ENCODE data around the gene CDK19. TPM values are rescaled to one million over a fixed set of nuclear protein-coding genes. Genes with fewer than 3 reads are reported as not detected.

The CDK19 gene
- total and polyA plus RNA-seq, 2 of the 13 experiments (the other 11 are each of a cell fraction or from before 2014, with no cell fraction given) = 13.4 to 27.0 TPM

- TF ChIP-seq HNF4A (CRISPR knock-in tag; IDR thresholded peaks at IDR 0.05) (peak; percentile 16; the same call in 1 of the 2 replicates), BCL6 (CRISPR knock-in tag; IDR thresholded peaks at IDR 0.05) (0 out of 2 replicates have a peak, but pooled peaks have one; percentile 22), ZMYM3 (CRISPR knock-in tag; IDR thresholded peaks at IDR 0.05) (peak; percentile 40; the same call in 1 of the 2 replicates), PAXIP1 (CRISPR knock-in tag; conservative IDR thresholded peaks at IDR 0.05) (peak; percentile 33; the same call in 1 of the 2 replicates), POLR2G (IDR thresholded peaks at IDR 0.05; ENCODE audit: low read depth, low read length) (no peak), NFE2 (CRISPR knock-in tag; IDR thresholded peaks at IDR 0.05) (no peak), MEF2D (CRISPR knock-in tag; IDR thresholded peaks at IDR 0.05) (peak; percentile 71), HOXA5 (CRISPR knock-in tag; IDR thresholded peaks at IDR 0.05) (no peak)
These were observed 143.8 kb downstream of the CDK19 start (continued) for GRCh38 chr6:110671447-110671846.

GRCh38 chr6:110665600-110665999 is 149.7 kb downstream of the CDK19 start:
- no peak overlapping the region for H3K4me3 ChIP-seq (replicated peaks in 1 of 3; ENCODE audit: insufficient read depth in 1 of 3, low read depth in 2 of 3, low read length in 3 of 3)
- no peaks in the 10 kb centered on the region for H4K20me1 ChIP-seq (ENCODE audit: insufficient read depth, low read length)
- no peaks in the 10 kb centered on the region for H3K9me3 ChIP-seq (ENCODE audit: low read length)
- peaks cover 4% of the 10 kb centered on the region; the same call in 1 of the 2 replicates for H3K4me1 ChIP-seq (ENCODE audit: insufficient read depth, low read length)
- no peaks in the 10 kb centered on the region for H3K27me3 ChIP-seq (ENCODE audit: control insufficient read depth in 1 of 2, insufficient read depth in 2 of 2, low read length in 2 of 2)
- no TSS peak for BruUV-seq (replicated peaks)
- H3K9ac ChIP-seq (ENCODE audit: insufficient read depth, low read depth, low read length) = no peak overlapping the region
- ATAC-seq (no peak), DNase-seq (ENCODE audit: low spot score) (no peak), FAIRE-seq (no peak)
- CTCF ChIA-PET (ENCODE audit: low intra/inter-chr PET ratio, low total read pairs) = no interaction called here
- 98% methylated on average over 7 of the region's 7 CpGs for WGBS (ENCODE audit: low lambda C conversion rate)
- no peak overlapping the region for H2AFZ ChIP-seq (ENCODE audit: low read length)
- H3K36me3 ChIP-seq (replicated peaks in 1 of 2; ENCODE audit: control insufficient read depth in 1 of 2, insufficient read depth in 2 of 2, low read length in 2 of 2) = peaks cover 2 to 25% of the 10 kb centered on the region in 2 experiments; a peak in 4 of 5 replicates
- POLR2A ChIA-PET = no interaction called here
- no peaks in the 10 kb centered on the region for H3K79me2 ChIP-seq (ENCODE audit: insufficient read depth, low read length)
- intact Hi-C loops (cut with micrococcal nuclease; ENCODE audit: unreplicated experiment) = no loop called here
- no peak overlapping the region for H3K4me2 ChIP-seq (ENCODE audit: low read depth, low read length)
- in situ Hi-C loops (cut with HindIII; ENCODE audit: extremely low pct_ligation_motif_present, low pct_unique_long_range_greater_than_20kb) = no loop called here
- H3K27ac ChIP-seq (ENCODE audit: extremely low read length, insufficient read depth, low read length) = no peak overlapping the region
- TF ChIP-seq SNRNP70 (IDR thresholded peaks at IDR 0.05; ENCODE audit: low read depth, low read length) (no peak), NFATC3 (CRISPR knock-in tag; IDR thresholded peaks at IDR 0.05) (no peak), MAFF (IDR thresholded peaks at IDR 0.05; ENCODE audit: low read depth, low read length) (no peak), ZHX1 (CRISPR knock-in tag; IDR thresholded peaks at IDR 0.05; ENCODE audit: low read depth) (no peak), ZNF460 (CRISPR knock-in tag; IDR thresholded peaks at IDR 0.05; ENCODE audit: borderline replicate concordance) (no peak), WIZ (CRISPR knock-in tag; IDR thresholded peaks at IDR 0.05) (no peak), SIN3B (IDR thresholded peaks at IDR 0.05; ENCODE audit: low read length) (no peak), ZBTB42 (CRISPR knock-in tag; IDR thresholded peaks at IDR 0.05) (no peak), PCBP2 (optimal IDR thresholded peaks at IDR 0.05; ENCODE audit: low read depth, low read length, poor library complexity, severe bottlenecking) (no peak), TBP (CRISPR knock-in tag; IDR thresholded peaks at IDR 0.05) (no peak)

All from HepG2 (cell line).